OCI-LY1 (cell line): ENCODE data around the gene SLC13A5.

Experiments
- H2AFZ ChIP-seq: fragments of 200-600 bp; sonication (generic), shearing (Covaris generic); 2 replicates; pipeline ENCODE4 v1.6.0; 2014; ENCODE audit warnings: antibody characterized with exemption, mild to moderate bottlenecking, low read length
- H3F3A ChIP-seq: fragments of 200-600 bp; sonication (generic), shearing (Covaris generic); 2 replicates; pipeline ENCODE4 v1.6.0; 2014; ENCODE audit warnings: mild to moderate bottlenecking, antibody characterized with exemption, low read length, moderate library complexity; ENCODE audit not compliant: insufficient read depth
- H3K27ac ChIP-seq: fragments of 200-600 bp; sonication (generic); 2 replicates; pipeline ENCODE4 v1.5.1; 2014; ENCODE audit warnings: low read length, mixed run types, mild to moderate bottlenecking, low read depth; ENCODE audit not compliant: poor library complexity, severe bottlenecking
- H3K27me3 ChIP-seq: fragments of 200-600 bp; sonication (generic); 2 replicates; pipeline ENCODE4 v1.6.0; 2014; ENCODE audit warnings: antibody characterized with exemption, mild to moderate bottlenecking, low read length, moderate library complexity; ENCODE audit not compliant: insufficient read depth
- H3K36me3 ChIP-seq: fragments of 200-600 bp; sonication (generic); 2 replicates; pipeline ENCODE4 v1.6.1; 2014; ENCODE audit warnings: mild to moderate bottlenecking, antibody characterized with exemption, low read length, moderate library complexity, mixed read lengths; ENCODE audit not compliant: insufficient read depth
- H3K4me1 ChIP-seq: fragments of 200-600 bp; sonication (generic); 2 replicates; pipeline ENCODE4 v1.5.1; 2014; ENCODE audit warnings: mild to moderate bottlenecking, low read length, moderate library complexity; ENCODE audit not compliant: insufficient read depth, severe bottlenecking
- H3K4me2 ChIP-seq: fragments of 200-600 bp; sonication (generic), shearing (Covaris generic); 2 replicates; pipeline ENCODE4 v1.6.1; 2014; ENCODE audit warnings: low read length
- H3K4me3 ChIP-seq: fragments of 200-600 bp; sonication (generic); 2 replicates; pipeline ENCODE4 v1.5.1; 2014; ENCODE audit warnings: low read length, low read depth, mild to moderate bottlenecking, mixed read lengths; ENCODE audit not compliant: poor library complexity, severe bottlenecking
- H3K79me2 ChIP-seq: fragments of 200-600 bp; shearing (Covaris generic); 2 replicates; pipeline ENCODE4 v1.6.1; 2016; ENCODE audit warnings: mixed run types, low read length, mixed read lengths; ENCODE audit not compliant: insufficient read depth
- H3K9ac ChIP-seq: fragments of 200-600 bp; sonication (generic), shearing (Covaris generic); 2 replicates; pipeline ENCODE4 v1.6.1; 2014; ENCODE audit warnings: mild to moderate bottlenecking, low read length, mixed read lengths
- H3K9me2 ChIP-seq: fragments of 200-600 bp; sonication (generic), shearing (Covaris generic); 2 replicates; pipeline ENCODE4 v1.6.1; 2014; ENCODE audit warnings: low read depth, mild to moderate bottlenecking, low read length, mixed read lengths
- H3K9me3 ChIP-seq: fragments of 200-600 bp; shearing (Covaris generic); 2 replicates; pipeline ENCODE4 v1.6.1; 2014; ENCODE audit warnings: low read length, mixed read lengths
- H4K20me1 ChIP-seq: fragments of 200-600 bp; sonication (generic), shearing (Covaris generic); 2 replicates; pipeline ENCODE4 v1.6.0; 2016; ENCODE audit warnings: mild to moderate bottlenecking, low read length; ENCODE audit not compliant: insufficient read depth
- CTCF ChIP-seq: fragments of 200-600 bp; sonication (generic), shearing (Covaris generic); IDR thresholded peaks from 2 replicates; pipeline ENCODE4 v1.5.1; 2017; ENCODE audit warnings: mild to moderate bottlenecking, antibody characterized with exemption, low read length, moderate library complexity, mixed read lengths
- EZH2 ChIP-seq: fragments of 200-600 bp; sonication (generic), shearing (Covaris generic); IDR thresholded peaks from 2 replicates; pipeline ENCODE4 v1.8.0; 2017; ENCODE audit warnings: borderline replicate concordance, mixed run types, mild to moderate bottlenecking, antibody characterized with exemption, low read length, moderate library complexity, mixed read lengths

Gene SLC13A5

DNA sequence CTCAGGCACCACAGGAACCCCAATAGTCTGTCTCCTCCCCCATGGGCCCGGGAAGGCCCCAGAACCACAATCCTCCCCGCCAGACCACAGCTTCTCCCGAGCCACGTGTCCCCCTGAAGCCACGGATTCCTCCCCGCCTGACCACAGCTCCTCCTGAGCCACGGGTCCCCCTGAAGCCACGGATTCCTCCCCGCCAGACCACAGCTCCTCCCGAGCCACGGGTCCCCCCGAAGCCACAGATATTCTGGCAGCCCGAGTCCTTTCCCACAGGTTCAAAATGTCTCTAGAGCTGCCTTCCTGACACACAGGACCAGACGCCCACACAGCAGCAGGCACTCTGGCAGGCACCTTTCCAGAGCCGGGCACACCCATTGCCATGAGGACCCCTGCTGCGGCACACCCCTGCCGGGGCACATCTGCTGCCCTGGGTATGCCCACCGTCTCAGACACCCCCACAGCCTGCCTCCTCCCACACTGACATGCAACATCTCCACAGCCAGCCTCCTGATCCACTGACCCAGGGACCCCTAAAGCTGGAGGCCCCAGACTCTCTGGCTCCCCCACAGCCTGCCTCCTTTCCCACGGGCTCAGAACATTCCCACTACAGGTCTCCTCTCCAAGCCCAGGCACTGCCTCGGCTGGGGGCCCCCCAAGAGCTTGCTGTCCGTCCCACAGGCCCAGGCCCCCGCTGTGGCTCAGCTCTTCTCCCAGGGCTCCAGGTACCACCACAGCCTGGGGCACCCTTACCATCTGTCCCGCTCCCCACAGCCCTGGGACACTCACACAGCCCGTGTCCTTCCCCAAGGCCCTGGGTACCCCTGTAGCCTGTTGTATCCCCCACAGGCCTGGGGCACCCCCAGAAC lies 74.9 kb downstream of the SLC13A5 start:
- Histone ChIP-seq H3K27me3 (no peaks in the 10 kb centered on the region), H4K20me1 (no peaks in the 10 kb centered on the region), H3K9me2 (no peaks in the 10 kb centered on the region), H3K4me2 (peak overlapping the region; percentile 98), H3K9ac (peak overlapping the region; percentile 99; the same call in 1 of the 2 replicates), H3F3A (no peaks in the 10 kb centered on the region; the same call in none of the 2 replicates), H3K36me3 (peaks cover 31% of the 10 kb centered on the region), H2AFZ (no peak overlapping the region), H3K9me3 (0 out of 2 replicates have a peak, but pooled peaks cover 3% of the 10 kb centered on the region), H3K4me1 (peaks cover 31% of the 10 kb centered on the region), H3K4me3 (peak overlapping the region; percentile 88), H3K27ac (no peak overlapping the region), H3K79me2 (peaks cover 6% of the 10 kb centered on the region; the same call in 1 of the 2 replicates)
- no peak for TF ChIP-seq EZH2

GRCh38 chr17:6637458-6637840 lies 75.7 kb downstream of the SLC13A5 start:
- TF ChIP-seq EZH2 = no peak
- TF ChIP-seq CTCF = no peak
- H3K9me2 ChIP-seq = no peaks in the 10 kb centered on the region
- peaks cover 31% of the 10 kb centered on the region for H3K36me3 ChIP-seq
- H3F3A ChIP-seq = no peaks in the 10 kb centered on the region; the same call in 1 of the 2 replicates
- no peak overlapping the region for H3K4me2 ChIP-seq
- no peak overlapping the region for H2AFZ ChIP-seq
- H3K4me3 ChIP-seq = no peak overlapping the region
- H3K9me3 ChIP-seq = 0 out of 2 replicates have a peak, but pooled peaks cover 3% of the 10 kb centered on the region
- no peaks in the 10 kb centered on the region for H4K20me1 ChIP-seq
- H3K79me2 ChIP-seq = peaks cover 6% of the 10 kb centered on the region; the same call in 1 of the 2 replicates
- no peak overlapping the region for H3K27ac ChIP-seq
- H3K27me3 ChIP-seq = no peaks in the 10 kb centered on the region
- peaks cover 27% of the 10 kb centered on the region for H3K4me1 ChIP-seq
- H3K9ac ChIP-seq = no peak overlapping the region

DNA sequence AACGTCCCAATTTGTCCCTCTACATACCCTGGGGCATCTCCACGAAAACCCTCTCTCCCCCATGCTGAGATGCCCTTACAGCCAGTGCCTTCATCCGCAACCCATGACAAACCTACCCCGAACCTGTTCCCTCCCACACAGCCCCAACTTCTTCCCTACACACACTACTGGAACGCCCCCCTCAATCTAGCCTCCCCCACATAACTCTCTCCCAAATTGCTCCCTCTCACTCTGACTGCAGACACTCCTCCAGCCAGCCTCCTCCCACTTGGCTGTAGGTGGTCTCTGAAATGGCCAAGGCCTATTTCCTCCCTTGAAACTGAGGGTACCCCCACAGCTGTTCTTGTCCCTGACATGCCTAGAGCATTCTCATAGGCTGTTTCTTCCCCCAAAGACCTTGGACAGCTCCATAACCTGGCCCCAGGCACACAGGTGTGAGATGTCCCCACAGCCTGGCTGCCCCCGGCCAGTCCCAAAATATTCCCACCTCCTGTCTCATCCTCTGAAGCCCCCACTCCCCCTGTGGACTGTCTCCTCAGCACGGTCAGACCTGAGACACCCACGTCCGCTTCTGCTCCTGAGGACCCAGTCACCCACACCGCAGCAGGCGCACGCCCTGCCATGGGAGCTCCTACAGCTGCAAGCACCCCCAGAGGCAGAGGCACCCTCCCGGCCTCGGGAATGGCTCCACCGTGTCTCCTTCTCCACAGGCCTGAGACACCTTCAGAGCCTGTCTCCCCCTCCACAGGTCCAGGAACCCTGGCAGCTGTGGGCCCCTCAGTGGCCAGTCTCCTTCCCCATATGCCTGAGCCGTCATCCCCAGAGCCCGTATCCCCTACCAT lies 76.3 kb downstream of the SLC13A5 start:
- TF ChIP-seq CTCF = no peak
- TF ChIP-seq EZH2 = no peak
- Histone ChIP-seq H3K79me2 (peaks cover 6% of the 10 kb centered on the region; the same call in 1 of the 2 replicates), H4K20me1 (no peaks in the 10 kb centered on the region), H3K4me1 (peaks cover 21% of the 10 kb centered on the region), H3K36me3 (peaks cover 28% of the 10 kb centered on the region), H3K9ac (no peak overlapping the region), H3K27ac (no peak overlapping the region), H3K4me2 (no peak overlapping the region), H2AFZ (no peak overlapping the region), H3K9me3 (0 out of 2 replicates have a peak, but pooled peaks cover 3% of the 10 kb centered on the region), H3K4me3 (no peak overlapping the region), H3K9me2 (no peaks in the 10 kb centered on the region), H3K27me3 (no peaks in the 10 kb centered on the region), H3F3A (no peaks in the 10 kb centered on the region; the same call in 1 of the 2 replicates)
